Right lobe of liver (tissue), 4 donors: ENCODE measurements around the gene CAND1.

Experiments used
- POLR2A ChIP-seq: fragments of 450-650 bp; IDR thresholded peaks from one replicate; pipeline ENCODE4 v1.6.1; 2017; ENCODE audit warnings: antibody characterized with exemption, mild to moderate bottlenecking
- TF ChIP-seq, protein P1 (sequence below), 4 donors: fragments of 200-600 bp in 3 of 4; fragments of 450-650 bp in 1 of 4; IDR thresholded peaks; one replicate each; pipeline versions ENCODE4 v1.5.1 to v1.8.0; 2016 to 2022; ENCODE audit warnings: antibody characterized with exemption in 4 of 4, mild to moderate bottlenecking in 2 of 4
- donor health status: DM: no; HTN: no; CAD: no.
- donor health status: DM: no; HTN: no; CAD: no.
- donor health status: DM: no; HTN: yes; CAD: no.

- no peak for TF ChIP-seq POLR2A
- TF ChIP-seq, protein P1, sequence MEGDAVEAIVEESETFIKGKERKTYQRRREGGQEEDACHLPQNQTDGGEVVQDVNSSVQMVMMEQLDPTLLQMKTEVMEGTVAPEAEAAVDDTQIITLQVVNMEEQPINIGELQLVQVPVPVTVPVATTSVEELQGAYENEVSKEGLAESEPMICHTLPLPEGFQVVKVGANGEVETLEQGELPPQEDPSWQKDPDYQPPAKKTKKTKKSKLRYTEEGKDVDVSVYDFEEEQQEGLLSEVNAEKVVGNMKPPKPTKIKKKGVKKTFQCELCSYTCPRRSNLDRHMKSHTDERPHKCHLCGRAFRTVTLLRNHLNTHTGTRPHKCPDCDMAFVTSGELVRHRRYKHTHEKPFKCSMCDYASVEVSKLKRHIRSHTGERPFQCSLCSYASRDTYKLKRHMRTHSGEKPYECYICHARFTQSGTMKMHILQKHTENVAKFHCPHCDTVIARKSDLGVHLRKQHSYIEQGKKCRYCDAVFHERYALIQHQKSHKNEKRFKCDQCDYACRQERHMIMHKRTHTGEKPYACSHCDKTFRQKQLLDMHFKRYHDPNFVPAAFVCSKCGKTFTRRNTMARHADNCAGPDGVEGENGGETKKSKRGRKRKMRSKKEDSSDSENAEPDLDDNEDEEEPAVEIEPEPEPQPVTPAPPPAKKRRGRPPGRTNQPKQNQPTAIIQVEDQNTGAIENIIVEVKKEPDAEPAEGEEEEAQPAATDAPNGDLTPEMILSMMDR (IDR thresholded peaks at IDR 0.05): no peak
Measured at GRCh38 chr12:67302162-67302561, 33.0 kb downstream of the CAND1 start.
